Inflammatory macrophage treated with lipopolysaccharide for 1 hour (primary cell): ENCODE measurements around the gene ALPL.
"Not testable (repeated sequence)": the region's sequence is repeated elsewhere in the genome, so short reads cannot be mapped to it uniquely, and the experiment has no call there.

Source experiments
- DNase-seq, 2 donors: peaks; one replicate each; pipeline ENCODE4 v3.0.0-alpha.2; 2020 to 2022

Gene ALPL

GRCh38 chr1:21563971-21564370, 54.7 kb downstream of the ALPL start:
- no peak for DNase-seq

GRCh38 chr1:21564521-21565095, 55.4 kb downstream of the ALPL start:
- peak in 1 of 2 donors; percentile 60 for DNase-seq

GRCh38 chr1:21565285-21565684, 56.1 kb downstream of the ALPL start:
- DNase-seq, result no peak

DNA sequence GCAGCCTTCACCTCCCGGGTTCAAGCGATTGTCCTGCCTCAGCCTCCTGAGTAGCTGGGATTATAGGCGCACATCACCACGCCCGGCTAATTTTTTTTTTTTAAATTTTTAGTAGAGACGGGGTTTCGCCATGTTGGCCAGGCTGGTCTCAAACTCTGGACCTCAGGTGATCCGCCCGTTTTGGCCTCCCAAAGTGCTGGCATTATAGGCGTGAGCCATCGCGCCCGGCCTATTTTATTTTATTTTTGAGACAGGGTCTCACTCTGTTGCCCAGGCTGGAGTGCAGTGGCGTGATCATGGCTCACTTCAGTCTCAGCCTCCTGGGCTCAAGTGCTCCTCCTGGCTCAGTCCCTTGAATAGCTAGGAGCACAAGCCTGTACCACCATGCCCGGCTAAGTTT, 57.1 kb downstream of the ALPL start:
- not testable (repeated sequence) for DNase-seq

DNA sequence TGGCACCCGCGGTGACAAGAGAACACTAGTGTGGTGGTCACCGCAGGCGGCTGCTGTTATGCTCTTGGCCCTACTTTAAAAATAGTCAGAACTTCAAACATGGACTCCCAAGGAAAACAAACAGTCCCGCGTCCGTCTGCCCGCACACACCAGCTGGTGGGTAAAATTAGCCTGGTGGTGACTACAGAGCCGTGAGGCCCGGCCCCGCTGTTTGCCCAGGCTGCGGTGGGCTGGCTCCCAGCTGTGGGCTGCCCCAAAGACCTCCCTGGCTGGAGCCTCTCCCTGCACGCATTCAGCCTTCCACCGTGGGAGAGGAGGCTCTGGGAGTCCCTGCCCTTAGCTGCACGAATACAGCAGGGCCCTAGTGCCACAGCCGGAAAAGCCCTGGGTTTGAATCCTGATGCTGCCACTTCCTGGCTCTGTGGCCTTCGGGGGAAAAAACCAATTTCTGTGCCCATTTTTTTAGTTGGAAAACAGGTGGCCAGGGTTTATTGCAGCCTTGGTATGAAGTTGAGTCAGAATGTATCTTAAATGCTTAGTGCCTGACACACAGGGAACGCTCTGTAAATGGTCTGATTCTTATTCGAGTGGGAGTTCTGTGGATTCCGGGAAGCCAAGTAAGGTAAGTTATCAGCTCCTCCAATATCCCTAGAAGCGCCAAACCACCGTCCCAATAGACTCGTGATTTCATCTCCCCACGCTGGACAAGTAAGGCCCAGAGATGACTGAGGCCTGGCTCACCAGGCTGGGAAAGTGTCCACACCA, 58.2 kb downstream of the ALPL start:
- no peak for DNase-seq

- no peak for DNase-seq
Observed at GRCh38 chr1:21568006-21568746, 59.0 kb downstream of the ALPL start.

DNA sequence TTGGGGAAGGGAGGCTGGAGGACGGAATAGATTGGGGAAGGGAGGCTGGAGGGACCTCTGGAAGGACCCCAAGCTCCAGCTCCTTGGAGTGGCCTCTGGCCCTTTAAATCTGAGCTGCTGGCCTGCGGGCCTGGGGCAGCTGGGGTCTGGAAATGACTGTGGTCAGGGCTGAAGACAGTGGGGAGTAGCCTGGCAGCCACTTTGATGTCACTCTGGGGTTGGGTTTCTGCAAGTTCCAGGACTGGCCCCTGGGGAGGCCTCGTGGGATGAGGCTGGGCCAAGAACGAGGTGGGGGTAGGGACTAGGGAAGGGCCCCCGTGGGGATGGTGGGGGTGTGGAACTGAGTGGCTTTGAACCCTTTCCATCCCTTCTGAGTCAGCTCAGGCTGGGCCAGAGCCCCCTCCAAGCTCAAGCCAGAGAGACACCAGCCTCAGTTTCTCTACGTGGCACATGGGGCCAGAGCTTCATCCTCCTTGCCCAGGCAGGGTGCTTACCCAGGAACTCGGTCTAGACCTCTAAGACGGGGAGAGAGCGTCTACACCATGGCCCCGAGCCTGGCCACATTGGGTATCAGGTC, 59.7 kb downstream of the ALPL start:
- no peak for DNase-seq

- no peak for DNase-seq
Observed at GRCh38 chr1:21569820-21570527, 60.8 kb downstream of the ALPL start.

GRCh38 chr1:21570528-21570875, 61.3 kb downstream of the ALPL start:
- no peak for DNase-seq

- DNase-seq, result no peak
Observed at GRCh38 chr1:21570885-21571284, 61.7 kb downstream of the ALPL start.

DNA sequence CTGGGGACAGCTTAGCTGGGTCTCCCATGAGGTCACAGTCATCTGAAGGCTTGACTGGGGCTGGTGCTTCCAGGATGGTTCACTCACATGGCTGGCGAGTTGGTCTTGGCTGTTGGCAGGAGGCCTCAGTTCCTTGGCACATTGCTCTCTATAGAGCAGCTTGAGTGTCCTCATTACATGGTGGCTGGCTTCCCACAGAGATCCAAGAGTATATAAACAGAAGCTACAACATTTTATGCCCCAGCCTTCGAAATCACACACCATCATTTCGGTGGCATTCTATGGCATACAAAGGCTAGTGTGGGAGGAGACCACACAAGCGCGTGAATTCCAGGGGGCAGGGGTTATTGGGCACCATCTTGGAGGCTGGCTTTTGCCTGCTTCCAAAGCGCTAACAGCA, 63.0 kb downstream of the ALPL start:
- no peak for DNase-seq

DNA sequence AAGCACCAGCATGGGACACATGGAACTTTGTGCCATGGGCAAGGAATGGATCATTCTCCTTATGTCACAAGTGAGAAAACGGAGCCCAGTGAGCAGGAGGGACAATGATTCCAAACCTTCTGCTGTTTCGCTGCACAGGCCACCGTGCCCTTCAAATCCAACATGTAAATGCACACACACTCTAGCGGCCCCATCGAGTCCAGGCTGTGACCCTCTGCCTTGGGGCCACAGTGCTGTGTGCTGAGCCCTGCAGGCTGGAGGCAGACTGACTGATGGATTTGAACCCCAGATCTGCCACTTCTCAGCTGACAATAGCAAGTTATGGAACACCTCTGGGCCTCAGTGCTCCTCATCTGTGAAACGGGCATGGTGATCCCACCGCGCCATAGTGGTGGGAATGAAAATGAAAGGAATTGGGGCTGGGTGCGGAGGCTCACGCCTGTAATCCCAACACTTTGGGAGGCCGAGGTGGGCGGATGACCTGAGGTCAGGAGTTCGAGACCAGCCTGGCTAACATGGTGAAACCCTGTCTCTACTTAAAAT, 63.6 kb downstream of the ALPL start:
- no peak for DNase-seq

DNA sequence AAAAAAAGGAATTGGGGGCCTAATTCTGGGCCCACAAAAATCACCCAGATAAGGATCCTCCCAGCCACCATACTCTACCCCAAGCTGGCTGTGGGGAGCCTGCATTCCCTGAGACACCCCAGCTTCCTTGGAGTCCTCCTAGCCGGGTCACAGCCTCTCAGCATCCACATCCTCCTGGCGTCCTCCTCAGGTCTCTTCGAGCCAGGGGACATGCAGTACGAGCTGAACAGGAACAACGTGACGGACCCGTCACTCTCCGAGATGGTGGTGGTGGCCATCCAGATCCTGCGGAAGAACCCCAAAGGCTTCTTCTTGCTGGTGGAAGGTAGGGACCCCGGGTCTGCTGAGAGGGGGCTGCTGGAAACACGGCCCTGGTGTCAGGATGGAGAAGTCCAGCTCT, 64.3 kb downstream of the ALPL start:
- DNase-seq, result no peak

DNA sequence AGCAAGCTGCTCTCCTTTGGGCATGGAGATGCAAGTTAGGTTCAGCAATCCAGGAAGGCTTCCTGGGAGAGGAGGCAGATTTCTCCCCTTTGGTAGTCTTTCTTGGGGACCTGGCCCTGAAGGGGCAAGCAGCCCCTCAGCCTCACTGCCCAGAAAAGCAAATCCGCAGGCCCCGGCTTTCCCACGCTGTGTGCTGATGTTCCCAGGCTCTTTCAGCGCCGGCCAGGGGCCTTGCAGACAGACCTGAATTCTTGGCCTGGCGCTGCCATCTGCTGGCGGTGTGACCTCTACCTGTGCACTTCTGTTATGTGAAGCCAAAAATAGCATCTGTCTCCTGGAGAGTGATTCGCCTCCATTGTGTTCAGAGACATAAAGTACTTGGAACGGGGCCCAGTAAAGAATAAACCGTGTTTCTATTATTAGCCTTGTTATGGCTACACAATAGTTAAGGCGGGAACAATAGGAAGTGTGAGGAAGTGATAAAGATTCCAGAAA, 64.8 kb downstream of the ALPL start:
- no peak for DNase-seq

DNA sequence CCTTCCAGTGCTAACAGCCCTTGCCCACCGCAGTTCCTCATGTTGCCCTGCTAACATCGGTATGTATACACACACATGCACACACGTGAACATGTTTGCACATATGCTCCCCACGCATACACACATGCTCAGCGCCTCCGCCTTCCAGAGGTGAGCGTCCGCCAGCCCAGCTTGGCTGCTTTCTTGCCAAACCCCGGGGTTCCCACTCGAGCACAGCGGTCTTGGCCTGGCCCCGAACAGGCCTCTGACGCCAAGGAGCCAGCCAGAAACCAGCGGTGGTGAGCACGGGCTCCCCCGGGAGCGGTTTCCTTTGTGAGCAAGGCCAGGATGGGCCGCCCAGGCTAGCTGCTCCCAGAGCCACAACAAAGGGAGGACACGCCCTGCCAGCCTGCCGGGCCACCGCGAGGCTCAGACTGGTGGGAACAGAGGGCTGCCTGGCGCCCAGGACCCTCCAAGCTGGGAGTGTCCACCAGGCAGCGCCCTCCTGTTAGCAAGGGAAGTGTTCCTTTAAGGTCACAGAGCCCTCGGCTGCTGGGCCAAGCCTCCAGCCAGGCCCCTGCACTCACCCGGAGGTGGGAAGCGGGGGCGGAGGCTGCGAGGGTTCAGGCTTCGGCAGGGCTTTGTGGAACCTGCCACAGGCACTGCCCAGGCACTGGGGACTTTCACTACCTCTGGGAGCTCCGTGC, 65.4 kb downstream of the ALPL start:
- DNase-seq, result no peak

DNA sequence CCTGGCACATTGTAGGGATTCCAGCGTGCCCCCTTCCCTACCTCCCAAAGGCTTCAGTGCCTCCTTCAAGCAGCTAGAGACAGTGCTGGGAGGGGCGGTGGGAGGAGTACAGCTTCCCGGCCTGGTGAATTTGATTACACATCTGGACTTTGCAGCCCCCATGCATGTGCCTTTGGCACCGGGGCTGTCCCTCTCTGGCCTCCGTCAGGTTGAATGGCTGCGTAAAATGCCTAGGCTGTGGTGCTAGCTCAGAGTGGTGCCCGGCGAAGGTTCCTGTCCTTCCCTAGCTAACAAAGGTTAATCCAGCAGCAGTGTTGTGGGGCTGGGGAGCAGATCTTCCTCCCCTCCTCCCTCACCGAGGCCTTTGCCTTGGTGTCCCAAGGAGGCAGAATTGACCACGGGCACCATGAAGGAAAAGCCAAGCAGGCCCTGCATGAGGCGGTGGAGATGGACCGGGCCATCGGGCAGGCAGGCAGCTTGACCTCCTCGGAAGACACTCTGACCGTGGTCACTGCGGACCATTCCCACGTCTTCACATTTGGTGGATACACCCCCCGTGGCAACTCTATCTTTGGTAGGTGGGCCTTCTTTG, 66.2 kb downstream of the ALPL start:
- DNase-seq, result no peak

- no peak for DNase-seq
Observed at GRCh38 chr1:21576031-21576797, 67.0 kb downstream of the ALPL start.

DNA sequence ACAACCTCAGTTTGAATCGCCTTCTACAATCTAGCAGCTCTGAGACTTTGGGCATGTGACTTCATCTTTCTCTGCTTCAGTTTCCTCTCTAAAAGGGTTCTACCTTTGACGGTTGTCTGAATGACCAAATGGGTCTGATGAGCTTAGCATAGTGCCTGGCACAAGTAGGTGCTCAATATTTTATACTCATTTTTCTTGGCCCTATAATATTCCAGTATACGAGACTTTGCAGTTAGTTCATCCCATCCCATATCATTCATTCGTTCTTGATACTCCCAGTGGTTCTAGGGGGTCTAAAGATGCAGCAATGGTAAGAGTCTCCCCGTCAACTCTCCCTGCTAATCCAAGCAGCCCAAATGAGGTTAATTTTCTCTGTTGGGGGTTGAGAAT, 67.6 kb downstream of the ALPL start:
- DNase-seq, result no peak

- no peak for DNase-seq
Observed at GRCh38 chr1:21577324-21577723, 68.1 kb downstream of the ALPL start.

DNA sequence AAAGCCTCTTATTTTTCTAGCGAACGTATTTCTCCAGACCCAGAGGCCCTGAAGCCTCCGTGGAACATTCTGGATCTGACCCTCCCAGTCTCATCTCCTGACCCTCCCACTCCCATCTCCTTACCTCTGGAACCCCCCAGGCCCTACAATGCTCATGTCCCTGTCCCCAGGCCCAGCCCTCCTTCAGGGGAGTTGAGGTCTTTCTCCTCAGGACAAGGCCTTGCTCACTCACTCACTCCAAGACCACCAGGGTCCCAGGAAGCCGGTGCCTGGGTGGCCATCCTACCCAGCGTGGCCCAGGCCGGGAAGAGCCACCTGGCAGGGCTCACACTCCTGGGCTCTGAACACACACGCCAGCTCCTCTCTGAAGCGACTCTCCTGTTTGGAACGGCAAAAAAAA, 68.7 kb downstream of the ALPL start:
- no peak for DNase-seq

- peak in 1 of 2 donors; percentile 17 for DNase-seq
Observed at GRCh38 chr1:21579791-21580190, 70.6 kb downstream of the ALPL start.
